ENCODE data around the gene GDPD4. TPM values are rescaled to one million over a fixed set of nuclear protein-coding genes. Genes with fewer than 3 reads are reported as not detected.

Gene GDPD4
- total and polyA plus RNA-seq, 2 donors = not detected

DNA sequence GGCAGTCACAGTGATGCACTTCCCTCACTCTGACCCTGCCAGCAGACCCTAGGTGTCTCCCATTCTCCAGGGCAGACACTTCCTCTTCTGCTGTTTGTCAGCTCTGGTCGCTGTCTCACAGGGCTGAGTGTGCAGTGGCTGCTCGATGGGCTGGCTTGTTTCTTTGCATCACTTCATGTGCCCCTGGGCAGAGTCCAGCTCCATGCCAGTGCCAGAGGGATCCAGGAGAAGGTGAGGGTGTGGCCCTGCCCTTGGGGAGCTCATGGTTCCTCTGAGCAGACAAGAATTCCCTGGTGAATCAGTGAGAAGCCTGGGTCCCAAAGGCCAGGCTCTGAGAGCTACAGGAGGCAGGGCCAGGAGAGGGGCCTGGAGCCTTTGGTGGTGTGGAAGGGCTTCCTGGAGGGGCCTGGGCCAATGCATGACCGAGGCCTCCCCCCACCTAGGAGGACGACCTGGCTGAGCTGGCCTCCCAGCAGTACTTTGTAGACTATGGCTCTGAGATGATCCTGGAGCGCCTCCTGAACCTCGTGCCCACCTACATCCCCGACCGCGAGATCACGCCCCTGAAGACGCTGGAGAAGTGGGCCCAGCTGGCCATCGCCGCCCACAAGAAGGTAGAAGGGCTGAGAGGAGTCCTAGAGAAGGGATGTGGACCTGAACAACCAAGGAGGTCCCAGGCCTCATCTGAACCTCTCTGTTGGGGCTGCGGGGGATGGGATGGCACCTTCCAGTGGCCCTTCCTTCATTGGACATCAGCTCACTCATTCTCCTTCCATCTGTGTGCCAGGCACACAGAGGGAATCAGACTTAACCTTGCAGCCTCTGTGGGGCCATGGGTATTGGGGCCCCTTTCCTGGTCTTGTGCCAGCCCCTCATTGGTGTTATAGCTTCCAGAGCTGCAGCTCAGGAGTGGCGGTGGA is 107.3 kb downstream of the GDPD4 start:
- H3K36me3 ChIP-seq (ENCODE audit: insufficient read depth) = no peaks in the 10 kb centered on the region
- 94% methylated on average over 15 of the region's 15 CpGs for whole genome bisulfite sequencing
- DNase-seq (ENCODE audit: extremely low spot score) = no peak

GRCh38 chr11:77193167-77193566 is 108.3 kb downstream of the GDPD4 start:
- DNase-seq (ENCODE audit: extremely low spot score) = no peak
- no peak overlapping the region for H3K27ac ChIP-seq (ENCODE audit: low read depth)
- no peaks in the 10 kb centered on the region for H3K36me3 ChIP-seq (ENCODE audit: insufficient read depth)
- H3K4me1 ChIP-seq (ENCODE audit: insufficient read depth) = no peaks in the 10 kb centered on the region
- H3K4me3 ChIP-seq (ENCODE audit: low read depth, low read length) = no peak overlapping the region

More for the DNA sequence above, 107.3 kb downstream of the GDPD4 start:
- Histone ChIP-seq H3K4me1 (ENCODE audit: insufficient read depth) (no peaks in the 10 kb centered on the region), H3K4me3 (ENCODE audit: low read depth, low read length) (no peak overlapping the region), H3K27ac (ENCODE audit: low read depth) (no peak overlapping the region)

DNA sequence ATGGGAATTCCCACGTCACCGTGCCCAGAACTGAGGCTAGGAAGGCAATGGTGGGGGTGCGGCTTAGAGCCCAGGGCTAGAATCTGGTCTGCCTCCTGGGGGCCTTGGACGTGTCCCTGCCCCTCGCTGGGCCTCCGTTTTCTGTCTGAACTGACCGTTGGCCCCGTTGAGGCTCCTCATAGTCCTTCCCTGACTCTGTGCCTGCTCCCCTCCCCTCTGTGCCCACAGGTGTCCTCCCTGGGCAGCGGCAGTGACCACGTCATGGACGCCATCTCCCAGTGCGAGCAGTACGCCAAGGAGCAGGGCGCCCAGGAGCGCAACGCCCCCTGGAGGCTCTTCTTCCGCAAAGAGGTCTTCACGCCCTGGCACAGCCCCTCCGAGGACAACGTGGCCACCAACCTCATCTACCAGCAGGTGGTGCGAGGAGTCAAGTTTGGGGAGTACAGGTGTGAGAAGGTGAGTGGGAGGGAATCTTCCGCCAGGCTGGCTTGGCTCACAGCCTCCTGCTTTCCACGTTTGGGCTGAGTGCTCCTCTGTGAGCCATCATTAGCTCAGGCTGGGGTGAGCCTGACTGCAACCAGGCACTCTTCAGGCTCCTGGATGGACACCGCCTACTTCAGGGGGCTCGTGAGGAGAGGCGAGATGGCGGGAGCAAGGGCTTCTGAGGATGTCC is 109.5 kb downstream of the GDPD4 start:
- H3K4me3 ChIP-seq (ENCODE audit: low read depth, low read length) = no peak overlapping the region
- no peak overlapping the region for H3K27ac ChIP-seq (ENCODE audit: low read depth)
- DNase-seq (ENCODE audit: extremely low spot score) = peak; percentile 33
- WGBS = 43% methylated on average over 27 of the region's 27 CpGs
- H3K4me1 ChIP-seq (ENCODE audit: insufficient read depth) = no peaks in the 10 kb centered on the region
- no peaks in the 10 kb centered on the region for H3K36me3 ChIP-seq (ENCODE audit: insufficient read depth)

DNA sequence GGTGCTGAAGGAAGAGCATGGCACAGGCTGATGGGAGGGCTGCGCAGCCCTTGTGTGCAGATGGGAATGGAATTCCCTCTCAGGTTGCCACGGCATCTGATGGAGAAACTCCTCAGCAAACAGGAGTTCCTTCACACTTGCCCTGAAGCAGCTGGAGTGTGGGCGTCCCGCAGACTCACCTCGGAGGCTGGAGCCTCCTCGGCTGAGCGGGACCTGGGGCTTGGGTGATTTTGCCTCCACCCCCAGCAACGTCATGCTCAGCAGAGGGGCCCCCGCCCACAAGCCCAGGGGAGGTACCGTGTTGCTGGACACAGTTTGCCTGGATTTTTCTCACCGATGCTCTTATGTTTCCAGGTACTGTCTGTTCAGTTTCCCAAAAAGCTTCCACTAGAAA is 110.1 kb downstream of the GDPD4 start:
- no peaks in the 10 kb centered on the region for H3K4me1 ChIP-seq (ENCODE audit: insufficient read depth)
- H3K27ac ChIP-seq (ENCODE audit: low read depth) = no peak overlapping the region
- no peaks in the 10 kb centered on the region for H3K36me3 ChIP-seq (ENCODE audit: insufficient read depth)
- DNase-seq (ENCODE audit: extremely low spot score) = no peak
- WGBS = 82% methylated on average over 11 of the region's 11 CpGs
- no peak overlapping the region for H3K4me3 ChIP-seq (ENCODE audit: low read depth, low read length)

DNA sequence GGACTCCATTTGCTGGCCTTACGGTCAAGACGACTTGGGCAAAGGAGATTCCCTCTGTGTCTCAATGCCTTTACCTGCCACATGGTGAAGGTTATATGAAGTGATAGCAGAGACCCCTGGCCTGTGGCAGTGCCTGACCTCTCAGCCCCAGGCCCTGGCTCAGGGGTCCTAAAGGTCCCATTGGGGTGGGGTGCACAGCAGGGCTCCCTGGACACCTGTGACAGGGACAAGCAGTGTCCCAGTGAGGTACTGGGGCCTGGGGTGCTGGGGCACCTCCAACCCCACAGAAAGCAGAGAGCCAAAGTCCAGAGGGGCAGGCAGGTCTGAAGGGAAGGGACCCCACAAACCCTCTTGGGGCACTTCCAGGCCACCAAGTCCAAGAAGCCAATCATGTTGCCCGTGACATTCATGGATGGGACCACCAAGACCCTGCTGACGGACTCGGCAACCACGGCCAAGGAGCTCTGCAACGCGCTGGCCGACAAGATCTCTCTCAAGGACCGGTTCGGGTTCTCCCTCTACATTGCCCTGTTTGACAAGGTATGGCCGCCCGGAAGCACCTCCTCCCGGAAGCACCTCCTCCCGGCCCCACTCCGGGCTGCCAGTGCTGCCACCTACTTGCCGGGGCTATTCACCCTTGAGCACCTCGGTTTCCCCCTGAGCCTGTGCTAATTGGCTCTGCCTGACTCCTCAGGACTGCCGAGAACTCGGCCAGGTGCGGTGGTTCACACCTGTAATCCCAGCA is 111.0 kb downstream of the GDPD4 start:
- H3K4me3 ChIP-seq (ENCODE audit: low read depth, low read length) = no peak overlapping the region
- WGBS = 91% methylated on average over 21 of the region's 21 CpGs

GRCh38 chr11:77189588-77190210 is 111.8 kb downstream of the GDPD4 start:
- H3K36me3 ChIP-seq (ENCODE audit: insufficient read depth) = no peaks in the 10 kb centered on the region
- H3K27ac ChIP-seq (ENCODE audit: low read depth) = no peak overlapping the region
- WGBS = 93% methylated on average over 28 of the region's 28 CpGs
- H3K4me3 ChIP-seq (ENCODE audit: low read depth, low read length) = no peak overlapping the region
- DNase-seq (ENCODE audit: extremely low spot score) = no peak
- no peaks in the 10 kb centered on the region for H3K4me1 ChIP-seq (ENCODE audit: insufficient read depth)

More for the DNA sequence above, 111.0 kb downstream of the GDPD4 start:
- no peaks in the 10 kb centered on the region for H3K36me3 ChIP-seq (ENCODE audit: insufficient read depth)
- no peaks in the 10 kb centered on the region for H3K4me1 ChIP-seq (ENCODE audit: insufficient read depth)
- no peak overlapping the region for H3K27ac ChIP-seq (ENCODE audit: low read depth)
- DNase-seq (ENCODE audit: extremely low spot score) = no peak

- Histone ChIP-seq H3K36me3 (ENCODE audit: insufficient read depth) (no peaks in the 10 kb centered on the region), H3K4me3 (ENCODE audit: low read depth, low read length) (no peak overlapping the region), H3K27ac (ENCODE audit: low read depth) (no peak overlapping the region), H3K4me1 (ENCODE audit: insufficient read depth) (no peaks in the 10 kb centered on the region)
- no peak for DNase-seq (ENCODE audit: extremely low spot score)
- 77% methylated on average over 18 of the region's 18 CpGs for WGBS
These were observed 112.6 kb downstream of the GDPD4 start for GRCh38 chr11:77188633-77189491.

GRCh38 chr11:77187776-77188632 is 113.5 kb downstream of the GDPD4 start:
- Histone ChIP-seq H3K4me1 (ENCODE audit: insufficient read depth) (no peaks in the 10 kb centered on the region), H3K36me3 (ENCODE audit: insufficient read depth) (no peaks in the 10 kb centered on the region), H3K27ac (ENCODE audit: low read depth) (no peak overlapping the region), H3K4me3 (ENCODE audit: low read depth, low read length) (no peak overlapping the region)
- DNase-seq (ENCODE audit: extremely low spot score) = peak; percentile 36
- WGBS = 62% methylated on average over 7 of the region's 7 CpGs

DNA sequence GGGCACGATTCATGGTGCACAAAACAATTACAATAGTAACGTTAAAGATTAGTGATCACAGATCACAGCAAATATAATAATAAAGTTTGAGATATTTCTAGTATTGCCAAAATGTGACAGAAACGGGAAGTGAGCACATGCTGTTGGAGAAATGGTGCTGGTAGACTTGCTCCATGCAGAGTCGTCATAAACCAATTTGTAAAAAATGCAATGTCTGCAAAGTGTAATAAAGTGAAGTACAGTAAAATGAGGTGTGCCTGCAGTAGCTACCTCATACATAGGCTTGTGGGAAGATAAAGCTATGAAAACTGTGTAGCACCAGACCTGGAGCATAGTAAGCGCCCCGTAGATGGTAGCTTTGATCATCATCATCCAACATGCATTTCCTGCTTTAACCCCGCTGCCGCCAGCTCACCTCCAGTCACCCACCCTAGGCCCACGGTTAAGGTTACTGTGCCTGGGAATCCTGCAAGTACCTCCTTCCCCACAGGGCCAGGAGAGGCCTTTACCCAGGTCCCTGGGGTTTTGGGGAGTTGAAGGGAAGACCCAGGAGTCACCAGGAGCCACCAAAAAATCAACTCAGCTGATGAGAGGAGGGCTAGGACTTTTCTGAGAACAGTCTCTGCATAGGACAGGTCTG is 114.3 kb downstream of the GDPD4 start:
- Histone ChIP-seq H3K4me1 (ENCODE audit: insufficient read depth) (no peaks in the 10 kb centered on the region), H3K36me3 (ENCODE audit: insufficient read depth) (no peaks in the 10 kb centered on the region), H3K4me3 (ENCODE audit: low read depth, low read length) (no peak overlapping the region), H3K27ac (ENCODE audit: low read depth) (no peak overlapping the region)
- DNase-seq (ENCODE audit: extremely low spot score) = no peak
- 85% methylated on average over 9 of the region's 9 CpGs for WGBS

- Histone ChIP-seq H3K4me1 (ENCODE audit: insufficient read depth) (no peaks in the 10 kb centered on the region), H3K4me3 (ENCODE audit: low read depth, low read length) (no peak overlapping the region), H3K36me3 (ENCODE audit: insufficient read depth) (no peaks in the 10 kb centered on the region), H3K27ac (ENCODE audit: low read depth) (no peak overlapping the region)
- 93% methylated on average over 1 of the region's 1 CpG for WGBS
- DNase-seq (ENCODE audit: extremely low spot score) = no peak
These were observed 115.2 kb downstream of the GDPD4 start for GRCh38 chr11:77186302-77186701.

- 88% methylated on average over 15 of the region's 15 CpGs for WGBS
- no peaks in the 10 kb centered on the region for H3K4me1 ChIP-seq (ENCODE audit: insufficient read depth)
- H3K36me3 ChIP-seq (ENCODE audit: insufficient read depth) = no peaks in the 10 kb centered on the region
- no peak for DNase-seq (ENCODE audit: extremely low spot score)
- H3K27ac ChIP-seq (ENCODE audit: low read depth) = no peak overlapping the region
- no peak overlapping the region for H3K4me3 ChIP-seq (ENCODE audit: low read depth, low read length)
These were observed 117.2 kb downstream of the GDPD4 start for GRCh38 chr11:77184136-77184860.

Measured in urinary bladder (tissue), 4 donors.